Right lobe of liver (tissue), 4 donors: ENCODE results near the gene IRAK3.

Experiments
- CTCF ChIP-seq, 4 donors: fragments of 200-600 bp in 3 of 4; fragments of 450-650 bp in 1 of 4; IDR thresholded peaks; one replicate each; pipeline versions ENCODE4 v1.5.1 to v1.8.0; 2016 to 2022; ENCODE audit warnings: antibody characterized with exemption in 4 of 4, mild to moderate bottlenecking in 2 of 4
- POLR2A ChIP-seq: fragments of 450-650 bp; IDR thresholded peaks from one replicate; pipeline ENCODE4 v1.6.1; 2017; ENCODE audit warnings: antibody characterized with exemption, mild to moderate bottlenecking
- donor health status: DM: no; HTN: no; CAD: no.
- donor health status: DM: no; HTN: no; CAD: no.
- donor health status: DM: no; HTN: yes; CAD: no.

GRCh38 chr12:66160704-66161103 is 28.3 kb upstream of the IRAK3 start:
- TF ChIP-seq CTCF (IDR thresholded peaks at IDR 0.05) (no peak), POLR2A (no peak)
